ENCODE data around the gene RAP1GAP2.

Gene RAP1GAP2

GRCh38 chr17:2939714-2940351 lies 143.6 kb downstream of the RAP1GAP2 start:
- no peak for DNase-seq (ENCODE audit: extremely low read depth in 1 of 2, low read depth in 1 of 2)

- DNase-seq (ENCODE audit: extremely low read depth in 1 of 2, low read depth in 1 of 2): no peak
These were observed 144.1 kb downstream of the RAP1GAP2 start for GRCh38 chr17:2940352-2940751.

- no peak for DNase-seq (ENCODE audit: extremely low read depth in 1 of 2, low read depth in 1 of 2)
These were observed 147.7 kb downstream of the RAP1GAP2 start for GRCh38 chr17:2943981-2944380.

- no peak for DNase-seq (ENCODE audit: extremely low read depth in 1 of 2, low read depth in 1 of 2)
These were observed 149.1 kb downstream of the RAP1GAP2 start for GRCh38 chr17:2945299-2945698.

- DNase-seq (ENCODE audit: extremely low read depth in 1 of 2, low read depth in 1 of 2): no peak
These were observed 149.9 kb downstream of the RAP1GAP2 start for GRCh38 chr17:2946144-2946543.

- DNase-seq (ENCODE audit: extremely low read depth in 1 of 2, low read depth in 1 of 2): no peak
These were observed 151.3 kb downstream of the RAP1GAP2 start for GRCh38 chr17:2947588-2947950.

GRCh38 chr17:2947996-2948550 lies 151.8 kb downstream of the RAP1GAP2 start:
- no peak for DNase-seq (ENCODE audit: extremely low read depth in 1 of 2, low read depth in 1 of 2)

GRCh38 chr17:2948721-2949468 lies 152.7 kb downstream of the RAP1GAP2 start:
- no peak for DNase-seq (ENCODE audit: extremely low read depth in 1 of 2, low read depth in 1 of 2)

- no peak for DNase-seq (ENCODE audit: extremely low read depth in 1 of 2, low read depth in 1 of 2)
These were observed 153.3 kb downstream of the RAP1GAP2 start for GRCh38 chr17:2949469-2950044.

- no peak for DNase-seq (ENCODE audit: extremely low read depth in 1 of 2, low read depth in 1 of 2)
These were observed 154.6 kb downstream of the RAP1GAP2 start for GRCh38 chr17:2950846-2951245.

- no peak for DNase-seq (ENCODE audit: extremely low read depth in 1 of 2, low read depth in 1 of 2)
These were observed 156.1 kb downstream of the RAP1GAP2 start for GRCh38 chr17:2952174-2952845.

GRCh38 chr17:2954898-2955445 lies 158.7 kb downstream of the RAP1GAP2 start:
- DNase-seq (ENCODE audit: extremely low read depth in 1 of 2, low read depth in 1 of 2): no peak

- DNase-seq (ENCODE audit: extremely low read depth in 1 of 2, low read depth in 1 of 2): no peak
These were observed 159.8 kb downstream of the RAP1GAP2 start for GRCh38 chr17:2955931-2956582.

- DNase-seq (ENCODE audit: extremely low read depth in 1 of 2, low read depth in 1 of 2): no peak
These were observed 161.5 kb downstream of the RAP1GAP2 start for GRCh38 chr17:2957631-2958286.

GRCh38 chr17:2958706-2959222 lies 162.5 kb downstream of the RAP1GAP2 start:
- DNase-seq (ENCODE audit: extremely low read depth in 1 of 2, low read depth in 1 of 2): no peak

- no peak for DNase-seq (ENCODE audit: extremely low read depth in 1 of 2, low read depth in 1 of 2)
These were observed 163.3 kb downstream of the RAP1GAP2 start for GRCh38 chr17:2959371-2960130.

GRCh38 chr17:2961446-2961845 lies 165.2 kb downstream of the RAP1GAP2 start:
- no peak for DNase-seq (ENCODE audit: extremely low read depth in 1 of 2, low read depth in 1 of 2)

- DNase-seq (ENCODE audit: extremely low read depth in 1 of 2, low read depth in 1 of 2): no peak
These were observed 166.0 kb downstream of the RAP1GAP2 start for GRCh38 chr17:2962236-2962635.

- DNase-seq (ENCODE audit: extremely low read depth in 1 of 2, low read depth in 1 of 2): no peak
These were observed 166.5 kb downstream of the RAP1GAP2 start for GRCh38 chr17:2962729-2963128.

Measured in stimulated activated CD8-positive, alpha-beta memory T cell treated with anti-CD3 and anti-CD28 coated beads, Interleukin-7, amount 100 ng/mL, for 48 hours (primary cell).